ENCODE measurements around the gene TUBGCP4.

DNA sequence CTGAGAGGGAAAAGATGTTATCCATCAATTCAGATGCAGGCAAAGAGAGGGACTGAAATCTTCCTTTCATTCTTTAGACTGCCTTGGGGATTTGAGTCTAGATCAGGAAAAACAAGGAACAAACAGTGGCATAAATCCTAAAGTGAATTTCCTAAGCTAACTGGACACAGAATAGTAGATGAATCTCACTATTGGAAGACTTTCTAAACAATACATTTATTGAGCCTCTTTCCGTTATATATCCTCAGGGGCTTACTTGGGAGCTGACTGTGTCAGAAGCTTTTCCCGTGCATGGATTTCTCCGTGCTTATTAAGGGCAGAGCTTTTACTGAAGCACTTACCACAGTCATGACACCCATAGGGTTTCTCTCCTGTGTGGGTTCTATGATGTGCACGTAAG, 10.1 kb upstream of the TUBGCP4 start:
- TF ChIP-seq MED1 (CRISPR knock-in tag; IDR thresholded peaks at IDR 0.05; ENCODE audit: borderline replicate concordance), result no peak
- TF ChIP-seq, protein P1, sequence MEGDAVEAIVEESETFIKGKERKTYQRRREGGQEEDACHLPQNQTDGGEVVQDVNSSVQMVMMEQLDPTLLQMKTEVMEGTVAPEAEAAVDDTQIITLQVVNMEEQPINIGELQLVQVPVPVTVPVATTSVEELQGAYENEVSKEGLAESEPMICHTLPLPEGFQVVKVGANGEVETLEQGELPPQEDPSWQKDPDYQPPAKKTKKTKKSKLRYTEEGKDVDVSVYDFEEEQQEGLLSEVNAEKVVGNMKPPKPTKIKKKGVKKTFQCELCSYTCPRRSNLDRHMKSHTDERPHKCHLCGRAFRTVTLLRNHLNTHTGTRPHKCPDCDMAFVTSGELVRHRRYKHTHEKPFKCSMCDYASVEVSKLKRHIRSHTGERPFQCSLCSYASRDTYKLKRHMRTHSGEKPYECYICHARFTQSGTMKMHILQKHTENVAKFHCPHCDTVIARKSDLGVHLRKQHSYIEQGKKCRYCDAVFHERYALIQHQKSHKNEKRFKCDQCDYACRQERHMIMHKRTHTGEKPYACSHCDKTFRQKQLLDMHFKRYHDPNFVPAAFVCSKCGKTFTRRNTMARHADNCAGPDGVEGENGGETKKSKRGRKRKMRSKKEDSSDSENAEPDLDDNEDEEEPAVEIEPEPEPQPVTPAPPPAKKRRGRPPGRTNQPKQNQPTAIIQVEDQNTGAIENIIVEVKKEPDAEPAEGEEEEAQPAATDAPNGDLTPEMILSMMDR (IDR thresholded peaks at IDR 0.05 in 2 of 3, conservative IDR thresholded peaks at IDR 0.05 in 1 of 3; ENCODE audit: insufficient read depth in 2 of 3, low read depth in 1 of 3, low read length in 3 of 3), result no peak
- TF ChIP-seq CBX8 (IDR thresholded peaks at IDR 0.05; ENCODE audit: borderline replicate concordance, extremely low read depth, low read depth, low read length, poor library complexity, severe bottlenecking), result no peak
- TF ChIP-seq ZFP1 (CRISPR knock-in tag; IDR thresholded peaks at IDR 0.05), result no peak
- TF ChIP-seq CEBPB (tag; IDR thresholded peaks at IDR 0.05), result no peak
- TF ChIP-seq, protein P2, sequence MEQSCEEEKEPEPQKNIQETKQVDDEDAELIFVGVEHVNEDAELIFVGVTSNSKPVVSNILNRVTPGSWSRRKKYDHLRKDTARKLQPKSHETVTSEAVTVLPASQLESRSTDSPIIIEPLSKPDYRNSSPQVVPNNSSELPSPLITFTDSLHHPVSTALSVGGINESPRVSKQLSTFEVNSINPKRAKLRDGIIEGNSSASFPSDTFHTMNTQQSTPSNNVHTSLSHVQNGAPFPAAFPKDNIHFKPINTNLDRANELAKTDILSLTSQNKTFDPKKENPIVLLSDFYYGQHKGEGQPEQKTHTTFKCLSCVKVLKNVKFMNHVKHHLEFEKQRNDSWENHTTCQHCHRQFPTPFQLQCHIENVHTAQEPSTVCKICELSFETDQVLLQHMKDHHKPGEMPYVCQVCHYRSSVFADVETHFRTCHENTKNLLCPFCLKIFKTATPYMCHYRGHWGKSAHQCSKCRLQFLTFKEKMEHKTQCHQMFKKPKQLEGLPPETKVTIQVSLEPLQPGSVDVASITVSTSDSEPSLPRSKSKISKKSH (CRISPR knock-in tag; IDR thresholded peaks at IDR 0.05), result no peak

All from K562 (cell line).